ENCODE data around the gene BRIP1.

DNA sequence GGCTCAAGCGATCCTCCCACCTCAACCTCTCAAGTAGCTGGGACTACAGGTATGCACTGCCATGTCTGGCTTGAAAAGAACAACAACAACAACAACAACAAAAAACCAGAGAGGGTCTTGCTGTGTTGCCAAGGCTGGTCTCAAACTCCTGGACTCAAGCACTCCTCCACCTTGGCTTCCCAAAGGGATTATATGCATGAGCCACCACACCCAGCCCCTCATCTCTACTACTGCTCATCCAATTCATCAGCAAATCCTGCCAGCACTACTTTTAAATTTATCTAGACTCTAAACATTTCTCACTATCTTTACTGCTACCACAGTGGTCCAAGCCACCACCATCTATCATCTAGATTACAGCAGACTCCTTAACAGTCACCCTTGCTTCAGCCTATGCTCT is 109.6 kb downstream of the BRIP1 start:
- TF ChIP-seq, protein P1, sequence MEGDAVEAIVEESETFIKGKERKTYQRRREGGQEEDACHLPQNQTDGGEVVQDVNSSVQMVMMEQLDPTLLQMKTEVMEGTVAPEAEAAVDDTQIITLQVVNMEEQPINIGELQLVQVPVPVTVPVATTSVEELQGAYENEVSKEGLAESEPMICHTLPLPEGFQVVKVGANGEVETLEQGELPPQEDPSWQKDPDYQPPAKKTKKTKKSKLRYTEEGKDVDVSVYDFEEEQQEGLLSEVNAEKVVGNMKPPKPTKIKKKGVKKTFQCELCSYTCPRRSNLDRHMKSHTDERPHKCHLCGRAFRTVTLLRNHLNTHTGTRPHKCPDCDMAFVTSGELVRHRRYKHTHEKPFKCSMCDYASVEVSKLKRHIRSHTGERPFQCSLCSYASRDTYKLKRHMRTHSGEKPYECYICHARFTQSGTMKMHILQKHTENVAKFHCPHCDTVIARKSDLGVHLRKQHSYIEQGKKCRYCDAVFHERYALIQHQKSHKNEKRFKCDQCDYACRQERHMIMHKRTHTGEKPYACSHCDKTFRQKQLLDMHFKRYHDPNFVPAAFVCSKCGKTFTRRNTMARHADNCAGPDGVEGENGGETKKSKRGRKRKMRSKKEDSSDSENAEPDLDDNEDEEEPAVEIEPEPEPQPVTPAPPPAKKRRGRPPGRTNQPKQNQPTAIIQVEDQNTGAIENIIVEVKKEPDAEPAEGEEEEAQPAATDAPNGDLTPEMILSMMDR (IDR thresholded peaks at IDR 0.05) = no peak
- no peak for TF ChIP-seq POLR2A (IDR thresholded peaks at IDR 0.05)

Data from lower leg skin (tissue), 3 donors.